C4-2B (cell line): ENCODE measurements around the gene IFT57.

Experiments
- H3K27ac ChIP-seq: fragments of 450-650 bp; 2 replicates; pipeline ENCODE4 v1.5.1; 2017
- CTCF ChIP-seq: fragments of 450-650 bp; conservative IDR thresholded peaks from 2 replicates; pipeline ENCODE4 v1.5.1; 2017; ENCODE audit warnings: mild to moderate bottlenecking
- ZFX ChIP-seq: fragments of 450-650 bp; IDR thresholded peaks from 2 replicates; pipeline ENCODE4 v1.6.1; 2017

The IFT57 gene

GRCh38 chr3:108122276-108122675, 99.9 kb downstream of the IFT57 start:
- H3K27ac ChIP-seq: no peak overlapping the region
- TF ChIP-seq CTCF (no peak), ZFX (no peak)

GRCh38 chr3:108119398-108120104, 102.7 kb downstream of the IFT57 start:
- no peak for TF ChIP-seq CTCF
- TF ChIP-seq ZFX: no peak
- no peak overlapping the region for H3K27ac ChIP-seq

GRCh38 chr3:108118038-108118768, 104.0 kb downstream of the IFT57 start:
- TF ChIP-seq CTCF (no peak), ZFX (no peak)
- H3K27ac ChIP-seq: no peak overlapping the region

GRCh38 chr3:108117241-108117775, 104.9 kb downstream of the IFT57 start:
- TF ChIP-seq CTCF: no peak
- TF ChIP-seq ZFX: no peak
- no peak overlapping the region for H3K27ac ChIP-seq

- no peak overlapping the region for H3K27ac ChIP-seq
- no peak for TF ChIP-seq ZFX
- TF ChIP-seq CTCF: no peak
Measured at GRCh38 chr3:108114423-108115065, 107.7 kb downstream of the IFT57 start.

- H3K27ac ChIP-seq: no peak overlapping the region
- TF ChIP-seq CTCF (no peak), ZFX (no peak)
Measured at GRCh38 chr3:108113975-108114374, 108.2 kb downstream of the IFT57 start.

GRCh38 chr3:108110934-108111333, 111.3 kb downstream of the IFT57 start:
- no peak overlapping the region for H3K27ac ChIP-seq
- TF ChIP-seq CTCF (no peak), ZFX (no peak)
